ENCODE measurements around the gene C11orf54.

DNA sequence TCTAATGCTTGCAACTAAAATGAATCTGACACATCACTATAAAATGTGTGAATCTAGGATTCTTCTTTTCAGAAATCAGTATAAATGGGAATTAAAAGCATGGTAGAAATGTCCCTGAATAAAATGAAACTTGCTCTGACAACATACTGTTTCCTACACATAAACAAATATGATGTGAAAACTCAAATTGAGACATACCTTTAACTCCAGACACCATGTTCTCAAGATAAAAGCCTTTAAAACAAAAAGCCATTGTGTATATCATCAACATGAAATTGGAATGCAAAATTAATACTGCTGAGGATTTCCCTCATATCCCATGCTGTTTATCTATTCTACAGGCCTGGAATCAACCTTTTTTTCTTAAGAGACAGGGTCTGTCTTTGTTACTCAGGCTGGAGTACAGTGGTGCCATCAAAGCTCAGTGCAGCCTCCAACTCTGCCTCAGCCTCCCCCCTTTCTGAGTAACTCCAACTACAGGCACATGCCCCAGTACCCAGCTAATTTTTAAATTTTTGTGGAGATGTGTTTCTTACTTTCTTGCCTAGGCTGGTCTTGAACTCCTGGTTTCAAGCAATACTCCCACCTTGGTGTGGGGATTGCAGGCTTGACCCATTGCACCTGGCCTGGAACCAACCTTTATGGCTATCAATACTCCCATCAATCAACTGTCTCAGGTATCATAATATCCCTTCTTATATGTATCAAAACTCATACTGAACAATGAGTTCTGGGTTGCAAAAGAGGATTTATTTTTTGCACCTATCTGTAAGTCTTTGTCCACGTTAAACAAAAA lies 6.8 kb upstream of the C11orf54 start:
- TF ChIP-seq, protein P1, sequence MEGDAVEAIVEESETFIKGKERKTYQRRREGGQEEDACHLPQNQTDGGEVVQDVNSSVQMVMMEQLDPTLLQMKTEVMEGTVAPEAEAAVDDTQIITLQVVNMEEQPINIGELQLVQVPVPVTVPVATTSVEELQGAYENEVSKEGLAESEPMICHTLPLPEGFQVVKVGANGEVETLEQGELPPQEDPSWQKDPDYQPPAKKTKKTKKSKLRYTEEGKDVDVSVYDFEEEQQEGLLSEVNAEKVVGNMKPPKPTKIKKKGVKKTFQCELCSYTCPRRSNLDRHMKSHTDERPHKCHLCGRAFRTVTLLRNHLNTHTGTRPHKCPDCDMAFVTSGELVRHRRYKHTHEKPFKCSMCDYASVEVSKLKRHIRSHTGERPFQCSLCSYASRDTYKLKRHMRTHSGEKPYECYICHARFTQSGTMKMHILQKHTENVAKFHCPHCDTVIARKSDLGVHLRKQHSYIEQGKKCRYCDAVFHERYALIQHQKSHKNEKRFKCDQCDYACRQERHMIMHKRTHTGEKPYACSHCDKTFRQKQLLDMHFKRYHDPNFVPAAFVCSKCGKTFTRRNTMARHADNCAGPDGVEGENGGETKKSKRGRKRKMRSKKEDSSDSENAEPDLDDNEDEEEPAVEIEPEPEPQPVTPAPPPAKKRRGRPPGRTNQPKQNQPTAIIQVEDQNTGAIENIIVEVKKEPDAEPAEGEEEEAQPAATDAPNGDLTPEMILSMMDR (IDR thresholded peaks at IDR 0.05; ENCODE audit: borderline replicate concordance, extremely low read depth, low read length, poor library complexity, severe bottlenecking) = no peak
- no peak for TF ChIP-seq EZH2 (IDR thresholded peaks at IDR 0.05; ENCODE audit: borderline replicate concordance, low read depth, low read length, severe bottlenecking)

Data from DND-41 (cell line).